ENCODE results near the gene INPP1. TPM values are rescaled to one million over a fixed set of nuclear protein-coding genes. Genes with fewer than 3 reads are reported as not detected.
"Not testable (repeated sequence)": the region's sequence is repeated elsewhere in the genome, so short reads cannot be mapped to it uniquely, and the experiment has no call there.

The INPP1 gene
- total RNA-seq, 1 experiment from 2014 or later: 15.9 TPM

DNA sequence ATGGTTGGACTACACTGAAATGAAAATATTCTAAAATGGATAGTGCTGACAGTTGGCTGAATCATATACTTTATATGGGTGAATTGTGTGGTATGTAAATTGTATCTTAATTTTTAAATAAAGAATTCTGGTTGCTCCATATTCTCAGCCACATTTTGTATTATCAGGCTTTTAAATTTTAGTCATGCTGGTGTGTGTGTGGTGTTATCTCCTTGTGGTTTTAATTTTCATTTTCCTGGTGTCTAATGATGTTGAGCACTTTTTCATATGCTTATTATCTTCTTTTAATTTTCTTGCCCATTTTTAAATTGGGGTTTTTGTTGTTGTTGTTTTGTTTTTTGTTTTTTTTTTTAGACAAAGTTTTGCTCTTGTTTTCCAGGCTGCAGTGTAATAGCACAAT, 20.0 kb upstream of the INPP1 start:
- no peak overlapping the region for H3K4me3 ChIP-seq

GRCh38 chr2:190325588-190325987, 17.8 kb upstream of the INPP1 start:
- no peaks in the 10 kb centered on the region for H3K36me3 ChIP-seq
- no peak for DNase-seq
- H3K9me3 ChIP-seq: no peaks in the 10 kb centered on the region
- no peaks in the 10 kb centered on the region for H3K27me3 ChIP-seq
- no peak overlapping the region for H3K4me3 ChIP-seq

More for the DNA sequence above, 20.0 kb upstream of the INPP1 start:
- Histone ChIP-seq H3K27me3 (no peaks in the 10 kb centered on the region), H3K9me3 (no peaks in the 10 kb centered on the region), H3K36me3 (no peaks in the 10 kb centered on the region)
- no peak for DNase-seq

DNA sequence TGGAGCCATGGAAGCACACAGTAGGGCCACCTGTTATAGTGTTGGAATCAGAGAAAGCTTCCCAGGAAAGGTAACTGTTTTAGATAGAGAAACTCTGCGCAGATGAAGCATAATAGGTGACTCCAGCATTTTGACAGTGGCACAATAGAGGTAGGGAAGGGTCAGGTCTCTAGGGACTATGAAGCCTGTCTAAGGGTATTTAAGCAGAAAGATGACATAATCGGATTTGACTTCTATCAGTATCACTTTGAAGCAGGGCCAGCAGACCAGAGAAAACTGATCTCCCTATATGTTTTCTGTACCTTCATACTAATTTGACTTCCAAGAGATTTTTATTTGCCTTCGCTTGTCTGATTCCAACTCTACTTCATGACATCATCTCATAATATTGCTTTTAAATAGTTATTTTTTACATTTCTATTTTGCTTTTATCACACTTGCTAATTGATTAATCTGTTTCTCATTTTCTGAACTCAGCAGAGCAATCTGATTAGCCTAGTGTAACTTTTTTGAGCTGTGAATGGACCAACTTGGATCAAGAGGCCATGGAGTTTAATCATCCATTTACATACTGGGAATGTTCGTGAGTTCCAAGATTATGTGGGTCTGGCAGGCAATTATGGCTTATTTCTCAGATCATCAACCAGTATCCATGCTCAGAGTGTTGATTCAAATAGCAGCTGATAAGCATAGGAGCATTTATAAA, 15.4 kb upstream of the INPP1 start:
- DNase-seq: no peak
- H3K27me3 ChIP-seq: no peaks in the 10 kb centered on the region

GRCh38 chr2:190328573-190329147, 14.7 kb upstream of the INPP1 start:
- no peaks in the 10 kb centered on the region for H3K9me3 ChIP-seq
- H3K36me3 ChIP-seq: no peaks in the 10 kb centered on the region
- no peak for DNase-seq
- H3K27me3 ChIP-seq: no peaks in the 10 kb centered on the region
- no peak overlapping the region for H3K4me3 ChIP-seq

More for the DNA sequence above, 15.4 kb upstream of the INPP1 start:
- Histone ChIP-seq H3K36me3 (no peaks in the 10 kb centered on the region), H3K4me3 (no peak overlapping the region), H3K9me3 (no peaks in the 10 kb centered on the region)

GRCh38 chr2:190333395-190333794, 10.0 kb upstream of the INPP1 start:
- Histone ChIP-seq H3K36me3 (no peaks in the 10 kb centered on the region), H3K4me3 (no peak overlapping the region), H3K9me3 (no peaks in the 10 kb centered on the region), H3K27me3 (no peaks in the 10 kb centered on the region)
- DNase-seq: no peak

- DNase-seq: no peak
- H3K36me3 ChIP-seq: no peaks in the 10 kb centered on the region
Observed at GRCh38 chr2:190333928-190334327, 9.5 kb upstream of the INPP1 start.

DNA sequence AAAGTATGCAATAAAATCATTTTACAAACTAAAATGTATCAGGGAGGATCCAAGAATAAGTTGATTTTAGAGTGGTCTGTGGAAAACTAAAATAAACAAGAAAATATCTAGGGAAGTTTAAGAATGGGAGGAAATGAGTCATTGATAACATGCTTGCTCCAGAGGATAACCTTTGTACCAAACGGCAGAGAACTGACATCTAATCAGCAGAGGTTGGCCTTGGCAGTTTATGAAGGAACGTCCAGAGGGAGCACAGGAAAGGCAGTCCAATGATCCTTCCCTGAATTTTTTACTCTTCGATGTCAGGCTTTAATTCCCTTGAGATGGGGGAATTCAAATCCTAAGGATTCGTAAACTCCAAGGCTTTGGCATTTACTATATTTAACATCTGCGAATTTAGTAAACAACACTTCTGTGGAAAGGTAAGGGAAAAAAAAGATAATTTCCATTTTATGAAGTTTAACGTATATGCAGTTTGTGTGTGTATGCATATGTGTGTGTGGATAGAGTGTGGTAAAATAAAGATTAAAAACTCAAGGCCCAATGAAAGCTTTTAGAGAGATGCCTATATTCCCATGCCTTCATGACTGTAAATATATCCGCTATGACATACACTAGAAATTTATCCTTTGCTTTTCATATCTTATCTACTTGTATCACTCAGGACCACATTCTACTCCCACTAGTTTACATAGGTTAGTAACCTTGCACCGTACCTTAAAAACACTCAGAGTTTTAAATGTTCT, 8.7 kb upstream of the INPP1 start:
- no peaks in the 10 kb centered on the region for H3K36me3 ChIP-seq
- H3K4me3 ChIP-seq: no peak overlapping the region
- DNase-seq: no peak
- no peaks in the 10 kb centered on the region for H3K27me3 ChIP-seq
- no peaks in the 10 kb centered on the region for H3K9me3 ChIP-seq

More at GRCh38 chr2:190333928-190334327, 9.5 kb upstream of the INPP1 start:
- no peak overlapping the region for H3K4me3 ChIP-seq
- H3K9me3 ChIP-seq: no peaks in the 10 kb centered on the region
- no peaks in the 10 kb centered on the region for H3K27me3 ChIP-seq

GRCh38 chr2:190335225-190335559, 8.2 kb upstream of the INPP1 start:
- Histone ChIP-seq H3K4me3 (no peak overlapping the region), H3K27me3 (no peaks in the 10 kb centered on the region), H3K9me3 (no peaks in the 10 kb centered on the region), H3K36me3 (no peaks in the 10 kb centered on the region)
- DNase-seq: no peak

GRCh38 chr2:190335584-190335983, 7.8 kb upstream of the INPP1 start:
- H3K36me3 ChIP-seq, H3K4me3 ChIP-seq, H3K9me3 ChIP-seq, H3K27me3 ChIP-seq, DNase-seq: not testable (repeated sequence)

- H3K4me3 ChIP-seq: no peak overlapping the region
- H3K27me3 ChIP-seq: no peaks in the 10 kb centered on the region
- H3K36me3 ChIP-seq: no peaks in the 10 kb centered on the region
- DNase-seq: no peak
- H3K9me3 ChIP-seq: no peaks in the 10 kb centered on the region
Observed at GRCh38 chr2:190336420-190336819, 7.0 kb upstream of the INPP1 start.

GRCh38 chr2:190338453-190338852, 4.9 kb upstream of the INPP1 start:
- H3K36me3 ChIP-seq: no peaks in the 10 kb centered on the region
- DNase-seq: no peak
- H3K9me3 ChIP-seq: no peaks in the 10 kb centered on the region
- H3K27me3 ChIP-seq: no peaks in the 10 kb centered on the region
- H3K4me3 ChIP-seq: no peak overlapping the region

DNA sequence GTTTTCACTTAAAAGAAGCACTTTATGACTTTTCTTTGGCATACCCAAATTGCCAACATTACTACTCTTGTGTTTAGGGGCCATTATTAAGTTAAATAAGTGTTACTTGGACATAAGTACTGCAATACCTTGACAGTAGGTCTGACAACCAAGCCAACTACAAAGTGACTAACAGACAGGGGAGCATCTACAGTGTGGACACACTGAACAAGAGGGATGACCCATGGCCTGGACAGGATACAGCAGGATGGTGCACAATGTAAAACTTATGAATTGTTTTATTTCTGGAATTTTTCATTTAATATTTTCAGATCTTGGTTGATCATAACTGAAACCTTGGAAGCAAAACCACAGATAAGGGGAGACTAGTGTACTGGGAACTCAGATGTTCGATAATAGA, 4.0 kb upstream of the INPP1 start:
- DNase-seq: no peak
- H3K36me3 ChIP-seq: no peaks in the 10 kb centered on the region

DNA sequence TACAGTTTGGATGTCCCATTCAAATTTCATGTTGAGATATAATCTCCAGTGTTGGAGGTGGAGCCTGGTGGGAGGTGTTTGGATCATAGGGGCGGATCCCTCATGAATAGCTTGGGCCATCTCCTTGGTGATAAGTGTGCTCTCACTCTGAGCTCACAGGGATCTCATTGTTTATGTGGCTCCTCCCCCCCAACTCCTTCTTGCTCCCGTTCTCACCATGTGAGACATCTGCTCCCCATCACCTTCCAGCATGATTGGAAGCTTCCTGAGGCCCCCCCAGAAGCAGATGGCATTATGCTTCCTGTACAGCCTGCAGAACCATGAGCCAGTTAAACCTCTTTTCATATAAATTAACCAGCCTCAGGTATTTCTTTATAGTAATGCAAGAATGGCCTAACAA, 3.0 kb upstream of the INPP1 start:
- H3K4me3 ChIP-seq: no peak overlapping the region
- H3K36me3 ChIP-seq: no peaks in the 10 kb centered on the region
- H3K27me3 ChIP-seq: no peaks in the 10 kb centered on the region
- no peak for DNase-seq
- no peaks in the 10 kb centered on the region for H3K9me3 ChIP-seq

More for the DNA sequence above, 4.0 kb upstream of the INPP1 start:
- Histone ChIP-seq H3K9me3 (no peaks in the 10 kb centered on the region), H3K4me3 (no peak overlapping the region), H3K27me3 (no peaks in the 10 kb centered on the region)

DNA sequence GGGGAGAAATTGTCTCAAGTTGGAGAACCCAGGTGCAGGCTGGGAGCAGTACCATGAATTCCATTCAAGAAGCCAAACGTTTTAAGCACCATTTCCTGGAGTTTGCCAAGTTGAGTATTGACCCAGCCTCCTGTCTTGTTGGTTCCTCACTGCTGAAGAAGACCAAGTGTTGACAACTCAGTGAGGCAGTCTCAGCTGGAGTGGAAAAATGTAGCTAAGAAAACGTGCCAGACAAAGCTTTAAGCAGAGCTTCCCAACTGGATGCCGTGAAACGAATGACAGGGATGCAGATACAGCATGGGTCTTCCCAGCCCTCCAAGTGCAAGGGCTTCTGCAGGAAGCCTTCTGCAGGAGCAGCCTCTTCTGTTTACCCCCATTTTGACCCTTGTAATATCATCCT, 778 bp upstream of the INPP1 start:
- Histone ChIP-seq H3K4me3 (no peak overlapping the region), H3K27me3 (no peaks in the 10 kb centered on the region), H3K9me3 (no peaks in the 10 kb centered on the region), H3K36me3 (no peaks in the 10 kb centered on the region)
- DNase-seq: no peak

GRCh38 chr2:190343089-190343535, 277 bp upstream of the INPP1 start:
- Histone ChIP-seq H3K36me3 (no peaks in the 10 kb centered on the region), H3K27me3 (no peaks in the 10 kb centered on the region), H3K4me3 (peak overlapping the region; percentile 69), H3K9me3 (no peaks in the 10 kb centered on the region)
- no peak for DNase-seq

- Histone ChIP-seq H3K4me3 (peak overlapping the region; percentile 69), H3K36me3 (no peaks in the 10 kb centered on the region), H3K9me3 (no peaks in the 10 kb centered on the region), H3K27me3 (no peaks in the 10 kb centered on the region)
- no peak for DNase-seq
Observed at GRCh38 chr2:190344276-190344827, 963 bp downstream of the INPP1 start.

DNA sequence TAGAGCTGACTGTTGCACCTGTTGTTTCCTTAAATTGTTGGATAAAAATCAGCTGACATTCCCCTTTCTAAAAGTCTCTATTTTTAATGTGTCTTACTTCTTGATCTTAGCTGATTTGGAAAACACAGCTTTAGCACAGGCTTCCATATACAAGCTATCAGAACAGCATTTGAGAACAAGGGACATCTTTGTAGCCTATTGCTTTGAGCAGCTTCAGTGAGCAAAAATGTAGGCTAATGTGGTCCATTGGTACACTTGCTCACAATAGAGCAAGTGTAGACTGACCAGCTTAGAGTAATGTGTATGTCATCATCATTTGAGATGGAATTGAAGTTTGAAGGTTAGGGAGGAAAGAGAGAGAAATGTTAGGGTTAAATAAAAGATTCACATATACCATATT, 7.0 kb downstream of the INPP1 start:
- no peak for DNase-seq
- Histone ChIP-seq H3K9me3 (no peaks in the 10 kb centered on the region), H3K27me3 (no peaks in the 10 kb centered on the region), H3K36me3 (no peaks in the 10 kb centered on the region; the same call in 1 of the 2 replicates), H3K4me3 (no peak overlapping the region)

Measured in MG63 (cell line).